Adrenal gland (tissue), 12 donors: ENCODE results near the gene SLC7A9. TPM values are rescaled to one million over a fixed set of nuclear protein-coding genes. Genes with fewer than 3 reads are reported as not detected.
A peak's percentile ranks its signal among the peaks of the same experiment; 100 is the strongest.
"Not testable (repeated sequence)": the region's sequence is repeated elsewhere in the genome, so short reads cannot be mapped to it uniquely, and the experiment has no call there.

ENCODE experiments used
- DNase-seq, 7 donors: peaks; one replicate each; pipeline ENCODE4 v3.0.0-alpha.2; 2019 to 2020
- H3K27ac ChIP-seq, 5 donors: fragments of 200-600 bp; sonication (generic) in 4 of 5; 1 replicate in 3 of 5; 2 replicates in 2 of 5; pipeline versions ENCODE4 v1.5.1 to v1.8.0; 2016 to 2020; ENCODE audit warnings: mild to moderate bottlenecking in 1 of 5
- H3K27me3 ChIP-seq: fragments of 200-600 bp; 2 replicates; pipeline ENCODE4 v1.8.0; 2021
- H3K36me3 ChIP-seq, 2 donors: fragments of 200-600 bp; replicated peaks in 1 of 2; 1 replicate in 1 of 2; 2 replicates in 1 of 2; pipeline versions ENCODE4 v1.5.1 to v1.8.0; 2018 to 2022
- H3K4me1 ChIP-seq, 2 donors: fragments of 200-600 bp; replicated peaks in 1 of 2; 1 replicate in 1 of 2; 2 replicates in 1 of 2; pipeline versions ENCODE4 v1.5.1 to v1.8.0; 2018 to 2021
- H3K4me3 ChIP-seq, 4 donors: fragments of 200-600 bp; sonication (generic) in 3 of 4; one replicate each; pipeline ENCODE4 v1.5.1; 2016 to 2018
- H3K9me3 ChIP-seq, 3 donors: fragments of 200-600 bp; sonication (generic) in 1 of 3; replicated peaks in 1 of 3; 1 replicate in 2 of 3; 2 replicates in 1 of 3; pipeline versions ENCODE4 v1.5.1 to v1.8.0; 2016 to 2021
- POLR2A ChIP-seq, 2 donors: fragments of 450-650 bp; IDR thresholded peaks; one replicate each; pipeline ENCODE4 v1.6.1; 2017; ENCODE audit warnings: antibody characterized with exemption in 2 of 2, mild to moderate bottlenecking in 2 of 2, moderate library complexity in 1 of 2
- WGBS, 4 donors: extraction: QIAGEN DNeasy Blood & Tissue Kit in 2 of 4; methylation state at CpG; one replicate each; pipeline versions ENCODE4 v1.1.5 to v1.1.7; 2013 to 2017; 5-methylcytosine and 5-hydroxymethylcytosine counted together
- intact Hi-C, 2 donors: fragments of 100-400 bp; cut with DNase I; formaldehyde crosslinking; loops; one replicate each; pipeline versions ENCODE4 v1.14.1 to v1.15.0; 2022 to 2023
- polyA plus RNA-seq, 3 donors: library from polyadenylated mRNA; stranded (reverse); fragments of 200-250 nt in 2 of 3; fragments of 350-450 nt in 1 of 3; fragmentation: Illumina TruSeq in 1 of 3; extraction: RNeasy Lipid Tissue Mini Kit (QIAGEN cat#74804) in 1 of 3; gene quantifications; one replicate each; pipeline ENCODE4 v1.2.3, GENCODE V29; 2013 to 2014
- total RNA-seq, 9 donors: library from RNA; depleted of rRNA in 4 of 9; stranded (reverse); fragments of >200 nt in 4 of 9; fragments of 120-200 nt in 1 of 9; fragmentation: NEBNext Ultra II Directional in 1 of 9; extraction: Animal tissue kit (Norgen Biotek cat#: 25700) in 1 of 9; gene quantifications; one replicate each; pipeline versions ENCODE4 v1.1.0 to v1.2.4, GENCODE V29; 2013 to 2023
- TF ChIP-seq, protein P1 (sequence below), 6 experiments: fragments of 450-650 bp in 4 of 6; fragments of 200-600 bp in 2 of 6; sonication (generic) in 1 of 6; IDR thresholded peaks; 1 replicate in 5 of 6; 2 replicates in 1 of 6; pipeline versions ENCODE4 v1.5.1 to v1.8.0; 2016 to 2021; ENCODE audit warnings: antibody characterized with exemption in 6 of 6, mild to moderate bottlenecking in 2 of 6, moderate library complexity in 1 of 6
- donor health status: healthy with polysubstance abuse.
- donor health status: Bipolar disorder and iron deficiency.
- donor health status: DM: yes; HTN: yes; CAD: no.
- donor health status: DM: no; HTN: no; CAD: no.
- donor health status: DM: no; HTN: no; CAD: no.
- donor health status: DM: yes; HTN: yes; CAD: no.

SLC7A9 gene
- total and polyA plus RNA-seq, 12 donors: 0.11 to 0.51 (median 0.48) TPM; not detected in 5

DNA sequence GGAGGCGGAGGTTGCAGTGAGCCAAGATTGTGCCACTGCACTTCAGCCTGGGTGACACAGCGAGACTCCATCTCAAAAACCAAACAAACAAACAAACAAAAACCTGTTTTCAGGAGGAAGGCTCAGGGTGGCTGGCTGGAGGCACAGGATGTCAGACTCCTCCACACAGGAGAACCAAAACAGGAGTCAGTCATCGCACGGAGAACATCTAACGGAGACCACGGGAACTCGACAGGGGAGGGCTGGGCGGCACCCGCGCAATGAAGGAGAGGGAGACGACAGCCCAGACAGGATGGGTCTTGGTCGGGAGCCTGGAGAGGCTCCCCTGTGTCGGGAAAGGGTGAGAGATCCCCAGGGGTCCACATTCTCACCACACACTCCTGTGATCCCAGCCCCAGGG lies 20.8 kb upstream of the SLC7A9 start:
- no peak overlapping the region for H3K4me3 ChIP-seq
- peaks cover 0 to 19% (median 0%) of the 10 kb centered on the region in 3 donors for H3K9me3 ChIP-seq
- no peak for DNase-seq
- WGBS, 4 donors: 96 to 99% (median 97%) methylated on average over 12 to 13 of the region's 13 CpGs
- H3K36me3 ChIP-seq: no peaks in the 10 kb centered on the region
- H3K4me1 ChIP-seq: no peaks in the 10 kb centered on the region
- intact Hi-C loops: no loop called here
- no peaks in the 10 kb centered on the region for H3K27me3 ChIP-seq
- TF ChIP-seq POLR2A (IDR thresholded peaks at IDR 0.05): no peak
- TF ChIP-seq, protein P1, sequence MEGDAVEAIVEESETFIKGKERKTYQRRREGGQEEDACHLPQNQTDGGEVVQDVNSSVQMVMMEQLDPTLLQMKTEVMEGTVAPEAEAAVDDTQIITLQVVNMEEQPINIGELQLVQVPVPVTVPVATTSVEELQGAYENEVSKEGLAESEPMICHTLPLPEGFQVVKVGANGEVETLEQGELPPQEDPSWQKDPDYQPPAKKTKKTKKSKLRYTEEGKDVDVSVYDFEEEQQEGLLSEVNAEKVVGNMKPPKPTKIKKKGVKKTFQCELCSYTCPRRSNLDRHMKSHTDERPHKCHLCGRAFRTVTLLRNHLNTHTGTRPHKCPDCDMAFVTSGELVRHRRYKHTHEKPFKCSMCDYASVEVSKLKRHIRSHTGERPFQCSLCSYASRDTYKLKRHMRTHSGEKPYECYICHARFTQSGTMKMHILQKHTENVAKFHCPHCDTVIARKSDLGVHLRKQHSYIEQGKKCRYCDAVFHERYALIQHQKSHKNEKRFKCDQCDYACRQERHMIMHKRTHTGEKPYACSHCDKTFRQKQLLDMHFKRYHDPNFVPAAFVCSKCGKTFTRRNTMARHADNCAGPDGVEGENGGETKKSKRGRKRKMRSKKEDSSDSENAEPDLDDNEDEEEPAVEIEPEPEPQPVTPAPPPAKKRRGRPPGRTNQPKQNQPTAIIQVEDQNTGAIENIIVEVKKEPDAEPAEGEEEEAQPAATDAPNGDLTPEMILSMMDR (IDR thresholded peaks at IDR 0.05): no peak
- no peak overlapping the region for H3K27ac ChIP-seq

DNA sequence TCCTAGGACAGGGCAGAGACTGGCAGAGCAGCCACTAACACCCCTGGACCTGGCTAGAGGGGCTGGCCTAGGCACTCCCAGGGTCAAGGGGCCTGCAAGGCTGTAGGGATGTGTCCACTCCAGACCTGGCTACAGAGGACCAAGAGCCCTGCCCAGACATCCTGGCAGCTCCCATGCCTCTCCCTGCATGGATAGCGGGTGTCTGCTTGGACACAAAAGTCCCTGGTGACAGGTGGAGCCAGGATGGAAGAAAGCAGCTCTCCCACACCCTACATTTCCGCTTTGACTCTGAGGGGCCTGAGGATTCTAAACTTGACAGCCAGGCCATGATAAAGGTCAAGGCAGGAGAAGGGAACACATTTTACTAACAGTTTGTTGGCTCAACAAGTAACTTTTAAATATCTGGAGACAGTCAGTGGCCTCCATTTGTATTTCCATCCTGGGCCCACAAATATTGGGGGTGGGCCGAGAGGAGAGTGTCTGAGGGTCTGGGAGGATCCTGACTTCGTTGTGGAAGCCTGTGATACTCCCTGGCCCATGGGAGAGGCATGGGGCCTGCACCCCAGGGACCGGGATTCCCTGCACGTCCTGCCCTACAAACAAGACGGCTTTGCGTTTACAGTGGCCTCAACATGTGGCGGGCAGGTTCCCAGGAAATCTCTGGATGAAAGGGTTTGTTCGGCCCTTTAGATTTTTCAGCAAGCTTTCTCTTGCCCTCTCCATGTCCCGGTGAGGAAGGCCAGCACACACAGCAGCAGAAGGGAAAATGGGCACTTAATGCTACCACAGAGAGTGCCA lies 19.8 kb upstream of the SLC7A9 start:
- H3K36me3 ChIP-seq: no peaks in the 10 kb centered on the region
- H3K4me3 ChIP-seq: no peak overlapping the region
- no peak for DNase-seq
- peaks cover 0 to 19% (median 0%) of the 10 kb centered on the region in 3 donors for H3K9me3 ChIP-seq
- H3K27me3 ChIP-seq: no peaks in the 10 kb centered on the region
- H3K4me1 ChIP-seq: no peaks in the 10 kb centered on the region
- H3K27ac ChIP-seq: no peak overlapping the region
- TF ChIP-seq, protein P1 (IDR thresholded peaks at IDR 0.05): no peak
- no peak for TF ChIP-seq POLR2A (IDR thresholded peaks at IDR 0.05)
- WGBS, 4 donors: 94 to 95% (median 95%) methylated on average over 11 of the region's 11 CpGs
- intact Hi-C loops: no loop called here

DNA sequence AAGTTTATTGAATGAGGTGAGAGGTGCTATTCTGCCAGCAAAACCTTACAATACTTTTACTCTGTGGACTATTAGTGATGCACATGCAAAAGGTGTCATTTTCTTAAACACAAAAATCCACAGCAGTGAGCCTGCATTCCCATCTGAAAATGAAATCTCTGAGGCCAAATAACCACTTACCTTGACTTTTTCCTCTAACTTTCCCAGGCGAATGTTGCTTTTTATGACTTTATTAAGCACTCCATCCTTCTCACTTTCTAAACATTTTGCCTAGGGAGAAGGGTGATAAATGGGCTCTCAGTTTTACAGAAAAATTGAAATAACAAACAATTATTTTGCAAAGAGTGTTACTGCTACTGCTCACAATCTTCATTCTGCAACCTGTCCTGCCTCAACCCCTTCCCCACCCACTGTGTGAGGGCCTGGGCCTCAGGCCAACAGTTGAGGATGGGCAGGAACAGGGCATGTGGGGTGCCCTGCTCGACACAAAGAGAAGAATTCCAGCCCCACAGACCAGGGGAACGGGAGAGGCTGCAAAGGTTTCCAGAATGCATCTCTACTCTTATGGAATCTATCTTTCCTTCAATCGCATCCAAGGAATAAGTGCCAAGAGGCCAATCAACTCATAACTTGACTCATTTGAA lies 18.1 kb upstream of the SLC7A9 start:
- WGBS, 4 donors: 88 to 96% (median 94%) methylated on average over 4 of the region's 4 CpGs
- intact Hi-C loops: no loop called here
- H3K4me1 ChIP-seq: no peaks in the 10 kb centered on the region
- TF ChIP-seq POLR2A (IDR thresholded peaks at IDR 0.05): no peak
- TF ChIP-seq, protein P1 (IDR thresholded peaks at IDR 0.05): no peak
- H3K27me3 ChIP-seq: no peaks in the 10 kb centered on the region
- H3K27ac ChIP-seq: no peak overlapping the region
- no peak for DNase-seq
- no peak overlapping the region for H3K4me3 ChIP-seq
- no peaks in the 10 kb centered on the region for H3K36me3 ChIP-seq
- peaks cover 0 to 11% (median 0%) of the 10 kb centered on the region in 3 donors for H3K9me3 ChIP-seq

DNA sequence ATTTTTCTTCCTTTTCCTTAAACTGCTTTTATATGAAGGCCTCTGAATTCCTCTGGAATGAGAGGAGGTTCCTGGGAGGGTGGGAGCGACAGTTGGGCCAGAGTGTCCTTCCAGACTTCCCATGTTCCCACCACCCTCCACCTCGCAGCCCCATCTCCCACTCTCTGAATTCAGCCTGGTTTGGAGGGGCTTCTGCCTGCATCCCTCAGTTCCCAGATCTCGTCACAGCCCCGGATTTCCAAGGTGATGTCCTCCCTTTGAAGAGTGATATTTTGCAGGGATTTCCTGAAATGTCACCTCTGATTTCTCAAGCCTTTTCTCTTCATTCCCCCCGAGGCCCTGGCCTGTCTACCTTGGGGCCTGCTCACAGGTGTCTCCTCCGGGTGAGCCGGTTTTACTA lies 16.7 kb upstream of the SLC7A9 start:
- H3K4me3 ChIP-seq: no peak overlapping the region
- no peak overlapping the region for H3K27ac ChIP-seq
- DNase-seq: peak in 1 of 7 donors; percentile 9
- no peak for TF ChIP-seq POLR2A (IDR thresholded peaks at IDR 0.05)
- TF ChIP-seq, protein P1 (IDR thresholded peaks at IDR 0.05): no peak
- H3K4me1 ChIP-seq: no peaks in the 10 kb centered on the region
- WGBS, 4 donors: 85 to 94% (median 93%) methylated on average over 7 of the region's 7 CpGs
- H3K27me3 ChIP-seq: no peaks in the 10 kb centered on the region
- intact Hi-C loops: no loop called here
- no peaks in the 10 kb centered on the region for H3K36me3 ChIP-seq
- no peaks in the 10 kb centered on the region for H3K9me3 ChIP-seq

DNA sequence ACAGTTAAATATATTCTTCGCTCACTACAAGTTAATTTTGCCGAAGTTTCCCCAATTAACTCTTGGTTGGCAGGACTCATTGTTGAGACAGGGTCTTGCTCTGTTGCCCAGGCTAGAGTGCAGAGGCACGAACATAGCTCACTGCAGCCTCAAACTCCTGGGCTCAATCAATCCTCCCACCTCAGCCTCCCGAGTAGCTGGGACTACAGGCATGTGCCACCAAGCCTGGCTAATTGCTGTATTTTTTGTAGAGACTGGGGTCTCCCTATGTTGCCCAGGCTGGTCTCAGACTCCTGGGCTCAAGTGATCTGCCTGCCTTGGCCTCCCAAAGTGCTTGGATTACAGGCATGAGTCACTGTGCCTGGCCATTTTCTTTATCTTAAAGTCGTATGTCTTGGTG lies 15.7 kb upstream of the SLC7A9 start:
- H3K9me3 ChIP-seq, H3K4me1 ChIP-seq, intact Hi-C loops, H3K27ac ChIP-seq, H3K4me3 ChIP-seq, H3K27me3 ChIP-seq, H3K36me3 ChIP-seq, DNase-seq: not testable (repeated sequence)
- 84 to 89% (median 87%) methylated on average over 5 of the region's 5 CpGs for WGBS, 4 donors
